Cortex of kidney (tissue), 1 donor: Measurements from ENCODE around the gene PTPRN2.
"Not testable (repeated sequence)": the region's sequence is repeated elsewhere in the genome, so short reads cannot be mapped to it uniquely, and the experiment has no call there.

Source experiments
- DNase-seq: peaks from one replicate; lab custom pipeline; 2025; lab: John Stamatoyannopoulos, UW

PTPRN2 gene

GRCh38 chr7:157734676-157735640, 852.7 kb downstream of the PTPRN2 start:
- DNase-seq, result no peak

- DNase-seq, result not testable (repeated sequence)
Observed at GRCh38 chr7:157733760-157734395, 853.7 kb downstream of the PTPRN2 start.

DNA sequence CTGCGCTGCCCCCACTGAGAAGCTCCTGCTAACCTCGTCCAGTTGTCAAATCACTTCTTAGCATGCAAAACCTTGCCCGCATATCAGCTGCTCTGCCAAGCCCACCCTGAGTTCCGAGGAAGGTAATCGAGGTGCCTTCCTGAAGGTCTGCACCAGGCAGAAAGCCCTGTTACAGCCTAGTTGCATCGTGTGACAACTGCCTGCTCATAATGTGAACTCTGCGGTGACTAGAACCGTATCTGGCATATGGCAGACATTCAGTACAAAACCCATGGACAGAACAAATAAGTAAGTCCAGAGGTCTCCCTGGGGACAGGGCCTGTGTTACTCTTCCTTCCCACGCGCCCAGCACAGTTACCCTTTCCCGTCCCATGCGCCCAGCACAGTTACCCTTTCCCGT, 856.5 kb downstream of the PTPRN2 start:
- no peak for DNase-seq

DNA sequence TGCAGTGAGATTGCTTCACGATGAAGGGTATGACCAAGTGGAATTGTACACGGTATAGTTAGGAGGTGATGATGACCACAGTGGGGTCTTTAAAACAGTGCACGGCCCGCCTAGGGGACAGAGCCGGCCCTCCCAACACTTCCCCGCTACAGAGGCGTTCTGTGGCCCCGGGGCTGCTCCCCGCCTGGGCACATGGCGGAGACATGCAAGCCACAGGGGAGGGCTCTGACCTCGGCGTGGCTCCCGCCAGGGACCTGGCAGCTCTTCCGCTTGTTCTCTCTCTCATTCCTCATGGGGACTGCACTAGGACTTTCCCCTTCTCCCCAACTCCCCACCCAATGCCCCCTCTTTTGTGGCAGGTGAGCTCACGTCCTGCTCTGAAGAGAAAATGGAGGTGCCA, 857.0 kb downstream of the PTPRN2 start:
- DNase-seq, result no peak

GRCh38 chr7:157729566-157729965, 858.1 kb downstream of the PTPRN2 start:
- DNase-seq, result no peak

DNA sequence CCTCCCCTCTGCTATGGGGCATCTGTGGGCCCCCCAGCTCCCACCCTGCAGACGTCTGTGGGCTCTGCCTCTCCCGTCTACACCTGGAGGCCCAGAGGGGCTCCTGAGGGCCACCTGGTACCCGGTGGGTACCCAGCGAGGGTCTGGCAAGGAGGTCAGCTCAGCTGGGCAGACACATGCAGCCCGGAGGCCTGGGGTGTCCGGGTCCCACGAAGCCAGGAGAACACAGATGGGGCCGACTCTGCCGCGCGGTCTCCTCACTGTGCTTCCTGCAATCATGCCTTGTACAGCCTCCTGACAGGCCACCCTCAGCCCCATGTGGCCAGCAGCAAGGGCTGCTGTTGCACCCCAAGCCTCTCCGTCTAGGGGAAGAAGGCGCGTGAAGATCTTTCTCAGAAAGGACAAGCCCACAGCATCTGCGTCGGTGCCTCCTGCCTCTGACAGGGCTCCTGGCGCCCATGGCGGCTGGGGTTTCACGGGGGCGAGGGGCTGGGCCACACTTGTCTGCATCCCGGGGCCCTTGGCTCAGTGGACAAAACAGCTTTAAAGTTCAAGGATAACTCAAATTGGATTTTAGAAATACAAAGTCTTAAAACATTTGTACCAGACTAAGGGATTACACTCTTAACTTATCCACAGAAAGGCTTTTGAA, 859.5 kb downstream of the PTPRN2 start:
- DNase-seq, result no peak

- DNase-seq, result no peak
Observed at GRCh38 chr7:157726764-157727163, 860.9 kb downstream of the PTPRN2 start.

DNA sequence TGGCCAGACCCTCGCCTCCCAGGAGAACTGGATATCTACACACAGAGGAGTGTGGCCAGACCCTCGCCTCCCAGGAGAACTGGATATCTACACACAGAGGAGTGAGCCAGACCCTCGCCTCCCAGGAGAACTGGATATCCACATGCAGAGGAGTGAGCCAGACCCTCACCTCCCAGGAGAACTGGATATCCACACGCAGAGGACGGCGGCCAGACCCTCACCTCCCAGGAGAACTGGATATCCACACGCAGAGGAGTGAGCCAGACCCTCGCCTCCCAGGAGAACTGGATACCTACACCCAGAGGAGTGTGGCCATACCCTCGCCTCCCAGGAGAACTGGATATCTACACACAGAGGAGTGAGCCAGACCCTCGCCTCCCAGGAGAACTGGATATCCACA, 862.3 kb downstream of the PTPRN2 start:
- DNase-seq, result not testable (repeated sequence)

- DNase-seq, result no peak
Observed at GRCh38 chr7:157723205-157723604, 864.4 kb downstream of the PTPRN2 start.

- DNase-seq, result no peak
Observed at GRCh38 chr7:157722137-157723060, 865.2 kb downstream of the PTPRN2 start.

DNA sequence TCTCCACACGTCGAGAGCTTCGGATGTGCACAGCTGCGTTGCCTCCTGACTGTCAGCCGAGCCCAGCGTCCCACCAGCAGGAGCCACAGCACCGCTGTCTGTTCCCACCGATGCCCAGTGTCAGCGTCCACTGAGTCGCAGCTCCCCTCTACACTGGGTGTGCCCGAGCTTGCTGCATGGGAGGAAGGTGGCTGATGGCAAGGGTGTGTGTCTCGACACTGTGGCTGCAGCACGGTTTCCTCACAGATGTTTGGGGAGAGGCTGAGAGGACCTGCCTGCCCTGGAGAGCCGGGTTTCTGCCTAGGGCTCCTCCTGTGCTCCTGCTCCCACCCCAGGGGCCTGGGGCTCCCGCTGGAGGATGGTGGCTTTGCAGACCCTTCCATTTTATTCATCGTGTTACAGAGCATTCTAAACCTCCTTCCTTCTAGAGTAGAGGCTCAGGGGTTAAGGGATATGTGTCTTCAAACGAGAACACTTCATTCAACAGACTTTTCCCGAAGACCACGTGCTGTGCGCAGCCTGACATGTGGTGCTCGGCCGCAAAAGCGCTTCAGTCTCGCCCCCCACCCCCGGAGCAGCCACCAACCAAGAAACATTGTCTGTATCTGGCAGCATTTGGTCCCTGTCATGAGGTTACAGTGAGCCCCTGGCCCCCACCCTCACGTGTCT, 866.0 kb downstream of the PTPRN2 start:
- no peak for DNase-seq

GRCh38 chr7:157719705-157720655, 867.6 kb downstream of the PTPRN2 start:
- DNase-seq, result no peak

DNA sequence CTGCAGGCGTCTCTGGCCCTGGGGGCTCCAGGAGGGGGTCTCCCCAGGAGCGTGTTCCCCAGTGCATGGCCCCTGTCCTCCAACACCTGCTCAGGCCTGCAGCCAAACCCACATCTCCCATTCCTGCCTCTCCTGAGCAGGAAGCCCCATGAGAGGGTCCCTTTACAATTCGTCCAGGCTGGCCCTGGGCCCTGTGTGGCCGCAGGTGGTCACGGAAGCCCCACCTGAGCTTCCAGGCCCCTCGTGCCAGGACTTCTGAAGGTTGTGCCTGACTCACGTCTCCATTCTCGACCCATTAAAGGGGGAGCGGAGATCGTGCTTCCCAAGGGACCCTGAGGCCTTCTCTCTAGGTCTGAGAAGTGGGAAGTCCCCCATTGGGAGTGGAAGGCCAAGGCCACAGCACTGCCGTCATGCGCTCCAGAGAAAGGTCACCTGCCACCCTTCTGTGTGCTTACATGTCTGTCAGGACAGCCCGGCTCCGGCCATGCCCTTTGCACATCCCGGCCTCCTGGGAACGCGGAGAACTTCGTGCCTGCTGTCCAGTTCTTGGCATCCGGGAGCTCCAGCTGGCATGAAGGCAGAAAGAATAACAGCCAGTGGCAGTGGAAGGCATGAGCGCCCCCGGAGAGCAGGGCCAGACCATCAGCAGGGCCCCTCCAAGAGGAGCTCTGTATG, 868.5 kb downstream of the PTPRN2 start:
- DNase-seq, result no peak

GRCh38 chr7:157718303-157719007, 869.2 kb downstream of the PTPRN2 start:
- no peak for DNase-seq

DNA sequence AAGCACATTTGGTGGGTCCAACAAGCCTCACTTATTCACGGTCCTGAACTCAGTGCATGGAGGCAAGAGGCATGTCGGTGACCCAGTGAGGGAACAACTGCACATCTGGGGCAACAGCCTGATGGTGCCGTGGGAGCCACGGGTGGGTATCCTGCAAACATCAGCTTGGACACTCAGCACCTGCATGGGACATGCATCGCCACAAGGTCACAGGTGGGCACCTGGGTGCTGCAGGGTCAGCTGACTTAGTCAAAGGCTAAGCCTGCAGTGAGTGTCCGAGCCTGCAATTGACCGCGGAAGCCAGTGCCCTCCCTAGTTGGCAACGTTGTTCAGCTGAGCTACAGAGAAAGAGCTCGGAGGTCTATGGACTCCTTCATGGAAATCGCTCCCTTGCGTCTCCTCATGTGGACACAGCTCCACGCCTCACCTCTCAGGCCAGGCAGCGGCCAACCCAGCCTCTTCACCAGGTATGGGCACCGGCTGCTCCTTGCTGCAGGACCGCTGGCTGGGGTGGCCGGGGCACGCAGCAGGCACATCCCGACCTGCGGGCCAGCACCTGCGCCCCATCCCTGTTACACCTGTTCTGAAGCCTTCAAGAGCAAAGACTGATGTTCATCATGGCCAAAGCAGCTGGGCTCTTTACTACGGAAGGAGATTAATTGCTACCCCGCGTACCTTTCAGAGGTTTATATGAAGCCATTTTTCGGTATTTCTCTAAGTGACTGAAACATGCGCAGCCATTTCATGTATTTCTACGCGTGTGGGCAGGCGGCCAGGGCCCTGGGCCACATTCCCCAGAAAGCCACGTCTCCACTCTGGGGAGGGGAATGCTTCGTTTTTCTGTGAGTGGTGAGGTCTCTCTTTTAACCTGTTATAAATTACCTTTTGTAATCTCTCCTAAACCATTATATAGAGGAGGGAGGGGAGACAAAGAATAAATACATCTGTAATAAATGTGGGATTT, 870.1 kb downstream of the PTPRN2 start:
- DNase-seq, result no peak

DNA sequence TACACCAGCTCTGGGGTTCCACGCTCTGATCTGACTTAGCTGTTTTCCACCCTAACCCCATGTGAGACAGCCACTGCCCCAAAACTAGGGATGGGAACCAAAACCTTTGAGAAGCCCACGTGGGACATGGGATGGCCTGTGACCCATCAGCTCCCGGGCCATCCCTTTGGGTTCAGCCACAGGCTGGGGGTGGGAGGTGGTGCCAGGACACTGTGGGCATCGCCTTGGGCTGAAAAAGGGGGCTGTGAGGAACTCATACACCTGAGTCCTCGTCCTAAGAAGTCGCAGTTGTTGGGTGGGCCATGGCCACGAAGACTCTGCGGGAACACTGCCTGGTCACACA, 871.7 kb downstream of the PTPRN2 start:
- no peak for DNase-seq

DNA sequence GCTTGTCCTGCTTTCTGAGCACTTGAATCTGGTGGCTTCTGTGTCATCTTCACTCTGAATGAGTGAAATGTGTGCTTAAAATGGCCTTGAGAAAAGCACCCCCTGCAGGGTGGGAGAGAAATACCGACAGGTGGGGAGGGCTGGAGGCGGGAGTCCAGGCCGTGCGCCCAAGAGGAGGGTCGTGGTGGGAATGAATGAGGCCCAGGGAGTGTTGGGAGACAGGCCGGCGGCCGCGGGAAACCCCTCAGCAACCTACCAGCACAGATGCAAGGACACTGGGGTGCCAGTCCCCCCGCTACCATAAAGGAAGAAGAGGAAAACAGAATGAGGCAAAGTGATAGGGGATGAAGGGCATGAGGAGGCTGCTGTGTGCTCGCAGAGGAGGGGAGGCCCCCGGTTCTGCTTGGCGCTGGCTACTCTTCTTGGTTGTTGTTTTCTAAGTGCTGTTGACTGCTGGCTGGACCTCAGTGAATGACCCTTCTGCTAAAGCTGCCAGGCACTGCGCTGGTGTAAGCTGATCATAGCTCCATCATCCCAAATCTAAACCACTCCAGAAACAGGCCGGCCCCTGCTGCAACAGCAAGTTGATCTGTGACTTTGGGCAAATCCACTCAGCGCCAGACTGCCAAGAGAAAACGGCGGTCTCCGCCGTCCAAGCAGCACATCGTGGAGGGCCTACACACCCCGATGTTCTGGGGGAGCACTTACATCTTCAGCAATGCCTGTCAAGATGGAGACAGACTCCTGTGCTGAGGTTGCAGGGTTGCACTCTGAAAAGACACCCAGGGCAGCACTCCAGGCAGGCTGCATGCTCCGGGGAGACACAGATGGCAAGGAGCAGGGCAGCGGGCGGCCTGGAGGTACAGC, 872.3 kb downstream of the PTPRN2 start:
- no peak for DNase-seq
